Psoas muscle (tissue), 8 donors: ENCODE measurements around the gene CACNG4. TPM values are rescaled to one million over a fixed set of nuclear protein-coding genes. Genes with fewer than 3 reads are reported as not detected.

Source experiments
- ATAC-seq, 4 donors: fragments of 200-7000 bp; cut with Tn5 transposase; one replicate each; pipeline ENCODE4 v1.9.1; 2020; ENCODE audit warnings: moderate library complexity in 3 of 4, mild to moderate bottlenecking in 2 of 4
- DNase-seq, 2 donors: peaks; one replicate each; pipeline ENCODE4 v3.0.0-alpha.2; 2020
- H3K27ac ChIP-seq: fragments of 200-600 bp; one replicate; pipeline ENCODE4 v1.8.0; 2022
- H3K27me3 ChIP-seq, 3 donors: fragments of 200-600 bp in 1 of 3; one replicate each; pipeline versions ENCODE4 v1.6.1 to v1.8.0; 2013 to 2022; ENCODE audit warnings: low read length in 2 of 3, mild to moderate bottlenecking in 2 of 3, moderate library complexity in 1 of 3; ENCODE audit not compliant: insufficient read depth in 3 of 3
- H3K36me3 ChIP-seq, 2 donors: fragments of 200-600 bp in 1 of 2; one replicate each; pipeline versions ENCODE4 v1.6.1 to v1.8.0; 2013 to 2022; ENCODE audit warnings: low read depth in 1 of 2, mild to moderate bottlenecking in 1 of 2, moderate library complexity in 1 of 2; ENCODE audit not compliant: insufficient read depth in 1 of 2
- H3K4me1 ChIP-seq: fragments of 200-600 bp; one replicate; pipeline ENCODE4 v1.8.0; 2022
- H3K4me3 ChIP-seq: fragments of 200-600 bp; one replicate; pipeline ENCODE4 v1.8.0; 2022; ENCODE audit warnings: mild to moderate bottlenecking
- H3K9me3 ChIP-seq: fragments of 200-600 bp; one replicate; pipeline ENCODE4 v1.8.0; 2022
- WGBS, 3 donors: extraction: QIAGEN DNeasy Blood & Tissue Kit; methylation state at CpG; one replicate each; pipeline versions ENCODE4 v1.1.6 to v1.1.7; 2013; 5-methylcytosine and 5-hydroxymethylcytosine counted together
- intact Hi-C, 2 donors: fragments of 100-400 bp; cut with DNase I; formaldehyde crosslinking; loops; one replicate each; pipeline versions ENCODE4 v1.11.0 to v1.14.2; 2022
- polyA plus RNA-seq, 3 donors: library from polyadenylated mRNA; stranded (reverse); fragments of 200-250 nt; gene quantifications; one replicate each; pipeline ENCODE4 v1.2.3, GENCODE V29; 2013
- total RNA-seq, 4 donors: library from RNA; stranded (reverse); fragmentation: NEBNext Ultra II Directional in 2 of 4; extraction: Animal tissue kit (Norgen Biotek cat#: 25700) in 2 of 4; gene quantifications; one replicate each; pipeline versions ENCODE4 v1.2.1 to v1.2.4, GENCODE V29; 2021 to 2023
- TF ChIP-seq, protein P1 (sequence below): fragments of 200-600 bp; IDR thresholded peaks from one replicate; pipeline ENCODE4 v1.8.0; 2022; ENCODE audit warnings: antibody characterized with exemption
- donor health status: healthy with polysubstance abuse.
- donor health status: DM: no; HTN: no; CAD: no; lungs with moderate emphysema.
- donor health status: Bipolar disorder and iron deficiency.
- donor health status: healthy.
- donor health status: DM: yes; HTN: yes; CAD: no.
- donor health status: DM: no; HTN: no; CAD: no.
- donor health status: DM: no; HTN: no; CAD: no.
- donor health status: DM: yes; HTN: yes; CAD: no.

Gene CACNG4
- total and polyA plus RNA-seq, 7 donors = 0.03 TPM; not detected in 6

DNA sequence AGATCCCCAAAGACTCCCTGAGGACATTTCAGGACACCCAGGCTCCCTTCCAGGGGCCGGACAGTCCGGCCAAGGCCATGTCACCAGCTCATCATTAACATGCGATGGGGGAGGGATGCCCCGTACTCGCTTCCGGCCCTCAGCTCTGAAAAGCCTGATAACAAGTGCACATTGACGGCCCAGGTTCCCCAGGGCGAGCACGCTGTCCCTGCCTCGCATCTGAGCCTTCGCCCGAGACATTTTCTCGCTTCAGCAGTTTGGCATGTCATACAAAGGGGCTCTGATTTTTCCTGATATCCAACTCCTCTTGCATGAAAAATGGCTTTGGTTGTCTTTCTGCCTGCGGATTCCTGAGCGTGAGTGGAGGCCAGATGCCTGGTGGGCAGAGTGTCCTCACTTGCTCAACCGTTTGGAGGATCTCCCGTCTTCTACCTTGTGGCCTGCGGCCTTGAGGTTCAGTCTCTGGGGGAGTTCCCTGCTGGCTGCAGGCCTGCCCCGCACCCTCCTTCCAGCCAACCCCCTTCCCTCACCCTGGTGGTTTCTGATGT, 14.1 kb downstream of the CACNG4 start:
- Histone ChIP-seq H3K9me3 (no peaks in the 10 kb centered on the region), H3K4me3 (no peak overlapping the region), H3K27ac (peak overlapping the region; percentile 73), H3K27me3 (peaks cover 0 to 2% (median 0%) of the 10 kb centered on the region in 3 donors), H3K36me3 (no peaks in the 10 kb centered on the region), H3K4me1 (peaks cover 34% of the 10 kb centered on the region)
- peak; percentile 85 to 92 (median 89) for ATAC-seq
- 24 to 34% (median 25%) methylated on average over 19 of the region's 19 CpGs for WGBS, 3 donors
- DNase-seq = peak; percentile 57 to 85
- intact Hi-C loops = loop anchor here in 1 of 2 donors (5.0 kb wide), 1 partner anchor 64 kb away; the partner anchor contains the start of gene CACNG1
- TF ChIP-seq, protein P1, sequence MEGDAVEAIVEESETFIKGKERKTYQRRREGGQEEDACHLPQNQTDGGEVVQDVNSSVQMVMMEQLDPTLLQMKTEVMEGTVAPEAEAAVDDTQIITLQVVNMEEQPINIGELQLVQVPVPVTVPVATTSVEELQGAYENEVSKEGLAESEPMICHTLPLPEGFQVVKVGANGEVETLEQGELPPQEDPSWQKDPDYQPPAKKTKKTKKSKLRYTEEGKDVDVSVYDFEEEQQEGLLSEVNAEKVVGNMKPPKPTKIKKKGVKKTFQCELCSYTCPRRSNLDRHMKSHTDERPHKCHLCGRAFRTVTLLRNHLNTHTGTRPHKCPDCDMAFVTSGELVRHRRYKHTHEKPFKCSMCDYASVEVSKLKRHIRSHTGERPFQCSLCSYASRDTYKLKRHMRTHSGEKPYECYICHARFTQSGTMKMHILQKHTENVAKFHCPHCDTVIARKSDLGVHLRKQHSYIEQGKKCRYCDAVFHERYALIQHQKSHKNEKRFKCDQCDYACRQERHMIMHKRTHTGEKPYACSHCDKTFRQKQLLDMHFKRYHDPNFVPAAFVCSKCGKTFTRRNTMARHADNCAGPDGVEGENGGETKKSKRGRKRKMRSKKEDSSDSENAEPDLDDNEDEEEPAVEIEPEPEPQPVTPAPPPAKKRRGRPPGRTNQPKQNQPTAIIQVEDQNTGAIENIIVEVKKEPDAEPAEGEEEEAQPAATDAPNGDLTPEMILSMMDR = no peak

DNA sequence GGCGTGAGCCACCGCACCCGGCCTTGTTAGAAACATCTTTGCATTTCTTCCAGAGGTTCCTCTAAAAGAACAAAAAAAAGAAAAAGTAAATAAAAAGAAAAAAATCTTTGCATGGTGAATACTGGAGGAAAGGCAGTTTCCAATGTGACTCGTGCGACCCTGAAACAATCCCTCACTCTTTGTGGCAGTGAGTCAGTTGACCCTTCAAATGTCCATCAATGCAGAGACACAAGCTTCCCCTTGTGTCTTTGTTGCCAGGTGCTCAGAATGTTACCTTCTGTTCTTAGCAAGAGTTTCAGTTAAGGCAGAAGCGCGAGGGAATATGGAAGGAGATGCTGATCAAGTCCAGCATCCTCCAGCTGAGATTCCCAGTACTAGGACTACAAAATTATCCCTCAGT, 16.4 kb downstream of the CACNG4 start:
- H3K9me3 ChIP-seq = no peaks in the 10 kb centered on the region
- 95 to 96% (median 95%) methylated on average over 7 of the region's 7 CpGs for WGBS, 3 donors
- peaks cover 0 to 2% (median under 1%) of the 10 kb centered on the region in 3 donors for H3K27me3 ChIP-seq
- intact Hi-C loops = no loop called here
- no peaks in the 10 kb centered on the region for H3K36me3 ChIP-seq
- TF ChIP-seq, protein P1 = no peak
- no peak overlapping the region for H3K4me3 ChIP-seq
- DNase-seq (no peak), ATAC-seq (no peak)
- H3K27ac ChIP-seq = no peak overlapping the region
- peaks cover 24% of the 10 kb centered on the region for H3K4me1 ChIP-seq

DNA sequence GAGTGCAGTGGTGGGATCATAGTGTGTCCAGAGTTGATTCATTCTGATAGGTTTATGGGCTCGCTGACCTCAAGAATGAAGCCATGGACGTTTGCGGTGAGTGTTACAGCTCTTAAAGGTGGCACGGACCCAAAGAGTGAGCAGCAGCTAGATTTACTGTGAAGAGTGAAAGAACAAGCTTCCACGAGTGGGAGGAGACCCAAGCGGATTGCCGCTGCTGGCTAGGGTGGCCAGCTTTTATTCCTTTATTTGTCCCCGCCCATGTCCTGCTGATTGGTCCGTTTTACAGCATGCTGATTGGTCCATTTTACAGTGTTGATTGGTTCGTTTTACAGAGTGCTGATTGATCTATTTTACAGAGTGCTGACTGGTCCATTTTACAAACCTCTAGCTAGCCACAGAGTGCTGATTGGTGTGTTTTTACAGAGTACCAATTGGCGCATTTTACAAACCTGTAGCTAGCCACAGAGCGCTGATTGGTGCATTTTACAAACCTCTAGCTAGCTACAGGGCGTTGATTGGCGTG, 17.5 kb downstream of the CACNG4 start:
- H3K4me1 ChIP-seq = peaks cover 18% of the 10 kb centered on the region
- TF ChIP-seq, protein P1 = no peak
- no peak for DNase-seq
- peaks cover 0 to 3% (median 2%) of the 10 kb centered on the region in 3 donors for H3K27me3 ChIP-seq
- ATAC-seq = no peak
- intact Hi-C loops = no loop called here
- no peaks in the 10 kb centered on the region for H3K36me3 ChIP-seq
- no peak overlapping the region for H3K4me3 ChIP-seq
- WGBS, 3 donors = 71 to 74% (median 71%) methylated on average over 14 of the region's 14 CpGs
- no peak overlapping the region for H3K27ac ChIP-seq
- no peaks in the 10 kb centered on the region for H3K9me3 ChIP-seq

DNA sequence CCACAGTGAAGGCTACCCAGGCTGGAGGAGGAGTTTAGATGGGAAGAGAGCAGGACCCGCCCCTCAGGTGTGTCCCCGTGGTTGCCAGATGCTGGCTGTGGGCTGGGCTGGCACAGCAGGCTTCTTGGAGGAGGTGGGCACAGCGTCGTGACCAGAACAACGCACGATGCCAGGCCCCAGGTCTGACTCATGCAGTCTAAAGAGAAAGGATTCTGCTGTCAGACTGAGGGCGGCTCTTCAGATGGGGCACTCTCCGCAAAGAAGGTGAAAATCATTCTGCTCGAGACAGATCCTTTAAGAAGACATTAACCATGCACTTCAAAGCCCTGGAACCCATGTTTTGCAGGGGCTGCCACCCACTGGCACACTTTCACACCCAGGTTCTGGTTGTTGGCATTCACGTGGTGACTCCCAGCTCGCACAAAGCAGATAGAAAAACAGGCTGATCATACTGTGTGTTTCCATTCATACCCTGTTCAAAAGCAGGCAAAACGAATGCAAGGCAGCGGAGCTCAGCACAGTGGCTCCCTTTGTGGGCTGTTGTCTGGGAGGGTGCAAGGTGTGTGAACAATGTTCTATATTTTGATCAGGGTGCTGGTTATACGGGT, 19.0 kb downstream of the CACNG4 start:
- DNase-seq (no peak), ATAC-seq (no peak)
- no peaks in the 10 kb centered on the region for H3K36me3 ChIP-seq
- TF ChIP-seq, protein P1 = no peak
- no peak overlapping the region for H3K4me3 ChIP-seq
- WGBS, 3 donors = 70 to 73% (median 71%) methylated on average over 14 of the region's 14 CpGs
- peaks cover 0 to 3% (median 2%) of the 10 kb centered on the region in 3 donors for H3K27me3 ChIP-seq
- intact Hi-C loops = no loop called here
- no peak overlapping the region for H3K27ac ChIP-seq
- H3K4me1 ChIP-seq = peaks cover 7% of the 10 kb centered on the region
- no peaks in the 10 kb centered on the region for H3K9me3 ChIP-seq
